Measurements from ENCODE around the gene PLCB3. TPM values are rescaled to one million over a fixed set of nuclear protein-coding genes. Genes with fewer than 3 reads are reported as not detected.

The PLCB3 gene
- total RNA-seq, 1 experiment from 2014 or later: 69.0 TPM

DNA sequence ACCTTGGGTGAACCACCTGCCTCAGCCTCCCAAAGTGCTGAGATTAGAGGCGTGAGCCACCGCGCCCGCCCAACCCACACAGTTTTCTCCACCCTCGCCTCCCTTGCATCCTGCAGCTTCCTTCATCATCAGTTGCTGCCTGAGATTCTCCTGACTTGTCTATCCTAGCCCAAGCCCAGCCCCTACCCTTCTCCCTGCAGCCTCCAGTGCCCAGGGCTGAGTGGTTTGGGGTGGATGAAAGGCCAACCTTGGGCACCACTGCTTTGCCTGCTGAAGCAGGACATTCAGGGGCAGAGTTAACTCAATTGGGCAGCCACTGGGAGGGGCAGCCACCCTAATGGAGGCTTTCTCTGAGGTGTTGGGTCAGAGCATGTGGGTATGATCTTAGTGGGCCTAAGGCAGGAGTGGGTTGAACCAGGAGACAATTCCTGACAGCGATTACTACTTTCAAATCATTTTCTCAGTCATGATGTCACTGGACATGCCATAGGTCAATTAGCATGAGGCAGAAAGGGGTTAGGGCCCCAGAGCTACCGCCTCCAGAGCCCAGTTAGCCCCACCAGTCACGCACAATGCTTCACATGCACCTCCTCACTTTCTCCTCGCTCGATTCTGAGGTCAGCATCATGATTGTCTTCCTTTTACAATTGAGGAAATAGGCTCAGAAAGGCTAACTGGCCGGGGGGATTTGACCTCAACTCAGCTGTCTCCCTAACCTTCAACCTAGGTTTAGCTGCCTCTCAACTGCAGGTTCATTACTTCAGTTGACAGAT lies 11.5 kb upstream of the PLCB3 start:
- Histone ChIP-seq H2AFZ (ENCODE audit: low read length) (no peak overlapping the region), H3K9ac (ENCODE audit: low read length) (no peak overlapping the region), H3K9me3 (ENCODE audit: low read length) (no peaks in the 10 kb centered on the region), H3K27me3 (ENCODE audit: low read length) (no peaks in the 10 kb centered on the region), H4K20me1 (ENCODE audit: low read length) (peaks cover under 1% of the 10 kb centered on the region; the same call in 1 of the 2 replicates), H3K4me2 (ENCODE audit: low read length) (peak overlapping the region; percentile 94), H3K9me2 (replicated peaks; ENCODE audit: low read length) (no peaks in the 10 kb centered on the region), H3K4me1 (ENCODE audit: insufficient read depth, low read length) (peaks cover 72% of the 10 kb centered on the region), H3K27ac (ENCODE audit: low read length) (peak overlapping the region; percentile 98), H3K79me2 (ENCODE audit: low read length) (peaks cover 39% of the 10 kb centered on the region), H3K36me3 (ENCODE audit: low read depth, low read length) (peaks cover 12% of the 10 kb centered on the region; the same call in 1 of the 2 replicates), H3F3A (ENCODE audit: low read length, unreplicated experiment) (peaks cover 16% of the 10 kb centered on the region), H3K4me3 (ENCODE audit: low read length) (no peak overlapping the region; the same call in 1 of the 2 replicates)
- no peak for DNase-seq
- no TSS peak for BruUV-seq (replicated peaks)
- CTCF ChIA-PET: no interaction called here
- POLR2A ChIA-PET (ENCODE audit: unreplicated experiment): interaction anchor here (0.6 kb wide), 2 partner anchors 11 to 1513 kb away, joined by 3 to 4 read pairs; partner anchors contain the start of gene HNRNPUL2
- intact Hi-C loops (cut with micrococcal nuclease): loop anchor here (2.0 kb wide), 1 partner anchor 65 kb away; the partner anchor contains the start of gene ESRRA
- no peak for ATAC-seq
- TF ChIP-seq, protein P1, sequence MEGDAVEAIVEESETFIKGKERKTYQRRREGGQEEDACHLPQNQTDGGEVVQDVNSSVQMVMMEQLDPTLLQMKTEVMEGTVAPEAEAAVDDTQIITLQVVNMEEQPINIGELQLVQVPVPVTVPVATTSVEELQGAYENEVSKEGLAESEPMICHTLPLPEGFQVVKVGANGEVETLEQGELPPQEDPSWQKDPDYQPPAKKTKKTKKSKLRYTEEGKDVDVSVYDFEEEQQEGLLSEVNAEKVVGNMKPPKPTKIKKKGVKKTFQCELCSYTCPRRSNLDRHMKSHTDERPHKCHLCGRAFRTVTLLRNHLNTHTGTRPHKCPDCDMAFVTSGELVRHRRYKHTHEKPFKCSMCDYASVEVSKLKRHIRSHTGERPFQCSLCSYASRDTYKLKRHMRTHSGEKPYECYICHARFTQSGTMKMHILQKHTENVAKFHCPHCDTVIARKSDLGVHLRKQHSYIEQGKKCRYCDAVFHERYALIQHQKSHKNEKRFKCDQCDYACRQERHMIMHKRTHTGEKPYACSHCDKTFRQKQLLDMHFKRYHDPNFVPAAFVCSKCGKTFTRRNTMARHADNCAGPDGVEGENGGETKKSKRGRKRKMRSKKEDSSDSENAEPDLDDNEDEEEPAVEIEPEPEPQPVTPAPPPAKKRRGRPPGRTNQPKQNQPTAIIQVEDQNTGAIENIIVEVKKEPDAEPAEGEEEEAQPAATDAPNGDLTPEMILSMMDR (conservative IDR thresholded peaks at IDR 0.05; ENCODE audit: low read depth, low read length): no peak

DNA sequence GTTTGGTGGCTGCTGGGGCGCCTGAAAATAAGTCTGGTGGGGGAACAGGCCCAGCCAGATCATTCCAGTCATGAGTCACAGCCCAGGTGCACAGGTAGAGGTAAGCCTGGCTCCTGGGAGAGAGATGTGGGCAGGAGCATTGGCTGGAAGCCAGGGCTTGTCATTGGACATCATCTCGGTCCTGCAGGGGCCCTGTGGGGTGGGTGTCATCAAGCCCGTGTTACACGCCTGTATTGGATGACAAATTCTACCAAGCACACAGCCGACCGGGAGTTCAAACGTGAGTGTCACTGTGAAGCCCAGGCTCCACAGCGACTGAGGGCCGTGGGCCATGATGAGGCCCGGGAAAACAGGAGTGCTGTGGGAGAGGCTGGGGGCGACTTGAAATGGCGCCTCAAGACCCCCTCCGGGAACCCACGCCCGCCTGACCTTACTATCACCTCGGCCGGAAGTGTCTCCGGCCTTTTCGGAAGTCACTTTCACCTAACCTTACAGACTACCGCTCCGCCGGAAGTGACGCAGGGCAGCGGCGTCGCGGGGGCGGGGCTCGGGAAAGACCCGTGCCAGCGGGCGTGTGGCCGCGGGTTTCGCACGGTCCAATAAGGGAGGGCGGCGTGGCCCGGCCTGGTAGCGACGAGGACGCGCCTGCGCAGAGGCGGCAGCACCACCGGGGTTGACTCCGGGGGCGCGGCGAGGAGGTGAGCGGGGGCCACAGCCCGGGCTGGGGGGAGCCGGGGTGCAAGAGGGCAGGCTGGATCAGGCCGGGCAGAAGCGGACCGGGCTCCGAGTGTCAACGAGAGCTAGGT lies 10.7 kb upstream of the PLCB3 start, which contains the start of gene FKBP2:
TSS of gene FKBP2 (plus strand) at position 661 of the 806 bp plus-strand sequence. CDS start 1,293 bp downstream, outside the sequence.
- TF ChIP-seq EZH2 (IDR thresholded peaks at IDR 0.05; ENCODE audit: low read length, unreplicated experiment) (no peak), EZH2phosphoT487 (IDR thresholded peaks at IDR 0.05; ENCODE audit: borderline replicate concordance, low read length) (no peak; the same call in 1 of the 2 replicates)
- TF ChIP-seq, protein P1 (conservative IDR thresholded peaks at IDR 0.05; ENCODE audit: low read depth, low read length): no peak
- H3K36me3 ChIP-seq (ENCODE audit: low read depth, low read length): peaks cover 14% of the 10 kb centered on the region; the same call in 1 of the 2 replicates
- H3K4me3 ChIP-seq (ENCODE audit: low read length): peak within 1 kb of the TSS; percentile 87
- ChIA-PET POLR2A (ENCODE audit: unreplicated experiment) (interaction anchor here (0.6 to 1.0 kb wide), 5 partner anchors 10 to 505 kb away, joined by 3 to 9 read pairs (median 4); partner anchors contain the start of gene PRDX5), CTCF (interaction anchor here (0.7 to 1.1 kb wide), 4 partner anchors 12 to 60 kb away, joined by 3 to 5 read pairs (median 4); partner anchors contain the start of gene CATSPERZ)
- DNase-seq: peak; percentile 99
- no peaks in the 10 kb centered on the region for H3K27me3 ChIP-seq (ENCODE audit: low read length)
- H3K79me2 ChIP-seq (ENCODE audit: low read length): peaks cover 43% of the 10 kb centered on the region
- ATAC-seq: peak; percentile 23
- peak within 1 kb of the TSS; percentile 79 for H2AFZ ChIP-seq (ENCODE audit: low read length)
- no peaks in the 10 kb centered on the region for H3K9me3 ChIP-seq (ENCODE audit: low read length)
- TSS peak; percentile 57 for BruUV-seq (replicated peaks)
- intact Hi-C loops (cut with micrococcal nuclease): loop anchor here (2.0 kb wide), 1 partner anchor 64 kb away; the partner anchor contains the start of gene ESRRA
- peak within 1 kb of the TSS; percentile 98 for H3K27ac ChIP-seq (ENCODE audit: low read length)
- H3K9me2 ChIP-seq (replicated peaks; ENCODE audit: low read length): no peaks in the 10 kb centered on the region
- peaks cover 16% of the 10 kb centered on the region for H3F3A ChIP-seq (ENCODE audit: low read length, unreplicated experiment)
- peaks cover 71% of the 10 kb centered on the region for H3K4me1 ChIP-seq (ENCODE audit: insufficient read depth, low read length)
- peak within 1 kb of the TSS; percentile 89 for H3K9ac ChIP-seq (ENCODE audit: low read length)
- peaks cover 8% of the 10 kb centered on the region; the same call in 1 of the 2 replicates for H4K20me1 ChIP-seq (ENCODE audit: low read length)
- peak within 1 kb of the TSS; percentile 94 for H3K4me2 ChIP-seq (ENCODE audit: low read length)
